ENCODE data around the gene BCAM.

DNA sequence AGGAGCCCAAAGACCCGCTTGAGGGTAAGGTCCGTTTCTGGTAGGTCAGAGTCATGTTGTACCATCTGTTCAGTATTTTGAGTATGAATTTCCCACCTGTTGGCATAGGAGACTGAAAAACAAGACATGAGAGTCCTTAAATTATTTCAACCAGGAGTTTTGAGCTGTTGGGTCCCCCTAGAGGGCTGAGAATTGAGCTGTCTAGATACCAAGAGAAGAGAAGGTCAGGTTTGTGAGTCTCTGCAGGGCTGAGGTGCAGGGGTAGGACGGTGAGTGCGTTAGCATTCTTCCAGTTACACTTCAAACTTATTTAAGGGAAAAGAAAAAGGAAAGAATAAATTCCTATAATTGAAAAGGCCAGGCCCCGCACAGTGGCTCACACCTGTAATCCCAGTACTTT is 26.2 kb upstream of the BCAM start:
- no peak for TF ChIP-seq EZH2 (IDR thresholded peaks at IDR 0.05; ENCODE audit: insufficient read depth, poor library complexity, severe bottlenecking)
- no peak for TF ChIP-seq EZH2phosphoT487 (IDR thresholded peaks at IDR 0.05; ENCODE audit: insufficient read depth, low read depth)
